AG09319 (cell line): ENCODE results near the gene HS3ST3A1.

Experiments used
- DNase-seq: peaks from one replicate; pipeline ENCODE4 v3.0.0-alpha.2; 2010; ENCODE audit warnings: low read depth; ENCODE audit errors: extremely low read depth
- TF ChIP-seq, protein P1 (sequence below): IDR thresholded peaks from 2 replicates; pipeline ENCODE4 v1.5.1; 2011; ENCODE audit warnings: low read depth, mild to moderate bottlenecking, inconsistent platforms, low read length, moderate library complexity

The HS3ST3A1 gene

DNA sequence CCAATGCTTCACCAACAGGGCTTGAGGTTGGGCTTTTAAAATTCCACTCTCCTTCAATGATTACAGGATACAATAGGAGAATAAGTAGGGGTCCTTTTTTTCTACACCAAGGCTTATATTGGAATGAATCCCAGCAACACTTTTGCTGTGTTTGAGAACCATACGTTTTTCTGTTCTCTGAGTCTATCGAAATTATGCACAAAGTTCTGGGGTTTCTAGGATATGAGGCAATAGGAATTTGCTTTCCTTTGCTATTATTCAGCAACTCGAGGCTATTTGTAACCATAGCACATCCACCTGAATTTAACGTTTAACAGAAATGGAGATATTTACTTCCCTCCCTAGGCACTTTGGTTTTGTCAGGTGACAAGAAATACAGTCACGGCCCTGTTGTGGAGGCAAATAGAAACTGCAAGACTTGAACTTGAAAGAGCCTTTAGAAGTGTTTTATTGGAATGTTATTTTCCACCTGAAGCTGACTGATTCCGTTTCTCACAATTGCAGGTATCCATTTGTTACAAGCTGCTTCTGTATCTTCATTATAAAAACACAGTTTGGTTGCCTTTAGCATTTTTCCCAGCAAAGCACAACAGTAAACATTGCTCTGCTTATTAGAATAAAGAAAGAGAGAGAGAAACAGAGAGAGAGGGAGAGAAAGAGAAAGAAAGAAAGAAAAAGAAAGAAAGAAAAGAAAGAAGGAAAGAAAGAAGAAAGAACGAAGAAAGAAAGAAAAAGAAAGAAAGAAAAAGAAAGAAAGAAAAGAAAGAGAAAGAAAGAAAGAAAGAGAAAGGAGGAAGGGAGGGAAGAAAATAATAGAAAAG is 109.6 kb downstream of the HS3ST3A1 start:
- TF ChIP-seq, protein P1, sequence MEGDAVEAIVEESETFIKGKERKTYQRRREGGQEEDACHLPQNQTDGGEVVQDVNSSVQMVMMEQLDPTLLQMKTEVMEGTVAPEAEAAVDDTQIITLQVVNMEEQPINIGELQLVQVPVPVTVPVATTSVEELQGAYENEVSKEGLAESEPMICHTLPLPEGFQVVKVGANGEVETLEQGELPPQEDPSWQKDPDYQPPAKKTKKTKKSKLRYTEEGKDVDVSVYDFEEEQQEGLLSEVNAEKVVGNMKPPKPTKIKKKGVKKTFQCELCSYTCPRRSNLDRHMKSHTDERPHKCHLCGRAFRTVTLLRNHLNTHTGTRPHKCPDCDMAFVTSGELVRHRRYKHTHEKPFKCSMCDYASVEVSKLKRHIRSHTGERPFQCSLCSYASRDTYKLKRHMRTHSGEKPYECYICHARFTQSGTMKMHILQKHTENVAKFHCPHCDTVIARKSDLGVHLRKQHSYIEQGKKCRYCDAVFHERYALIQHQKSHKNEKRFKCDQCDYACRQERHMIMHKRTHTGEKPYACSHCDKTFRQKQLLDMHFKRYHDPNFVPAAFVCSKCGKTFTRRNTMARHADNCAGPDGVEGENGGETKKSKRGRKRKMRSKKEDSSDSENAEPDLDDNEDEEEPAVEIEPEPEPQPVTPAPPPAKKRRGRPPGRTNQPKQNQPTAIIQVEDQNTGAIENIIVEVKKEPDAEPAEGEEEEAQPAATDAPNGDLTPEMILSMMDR, result no peak
- no peak for DNase-seq

DNA sequence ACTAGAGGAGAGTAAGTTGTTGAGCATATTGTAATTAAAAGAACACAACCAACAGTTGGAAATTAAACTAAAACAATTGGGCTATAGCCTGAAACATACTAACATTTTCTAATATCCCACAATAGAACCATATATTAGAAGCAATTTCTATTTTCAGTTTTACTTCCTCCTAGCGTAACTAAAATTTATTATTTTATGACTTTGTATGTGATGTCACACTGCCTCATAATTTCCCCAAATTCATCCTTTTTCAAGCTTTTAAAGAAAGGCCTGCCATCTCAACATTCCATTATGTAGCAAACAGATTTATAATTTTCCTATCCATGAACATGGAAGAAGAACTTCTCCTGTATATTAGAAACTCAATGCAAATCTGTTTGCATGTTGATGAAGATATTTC is 110.2 kb downstream of the HS3ST3A1 start:
- TF ChIP-seq, protein P1, result no peak
- no peak for DNase-seq

DNA sequence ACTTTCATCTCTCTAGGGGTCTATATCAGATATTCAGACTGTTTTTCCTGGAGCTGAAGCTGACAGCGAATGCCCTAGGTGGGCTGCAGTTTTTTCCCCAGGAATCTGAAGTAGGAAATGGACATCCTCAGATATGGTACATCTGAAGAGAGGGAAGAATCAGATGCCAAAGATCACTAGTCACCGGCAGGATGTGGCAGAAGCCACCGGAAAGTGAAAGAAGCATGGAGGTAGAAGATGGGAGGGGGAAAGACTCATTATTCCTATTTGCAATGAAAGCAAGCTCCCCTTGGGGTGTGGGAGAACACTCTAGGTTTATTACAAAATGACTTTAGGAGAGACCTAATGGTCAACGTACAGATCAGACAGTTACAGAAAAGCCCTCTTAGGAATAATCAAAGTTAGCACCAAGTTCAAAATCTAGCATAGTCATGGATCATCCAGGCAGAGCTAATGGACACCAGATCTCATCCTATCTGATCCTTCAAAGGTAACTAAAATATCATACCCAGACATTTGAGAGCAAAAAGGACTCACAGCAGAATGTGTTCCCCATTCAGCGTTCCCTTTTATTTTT is 110.7 kb downstream of the HS3ST3A1 start:
- DNase-seq, result no peak
- TF ChIP-seq, protein P1, result no peak

DNA sequence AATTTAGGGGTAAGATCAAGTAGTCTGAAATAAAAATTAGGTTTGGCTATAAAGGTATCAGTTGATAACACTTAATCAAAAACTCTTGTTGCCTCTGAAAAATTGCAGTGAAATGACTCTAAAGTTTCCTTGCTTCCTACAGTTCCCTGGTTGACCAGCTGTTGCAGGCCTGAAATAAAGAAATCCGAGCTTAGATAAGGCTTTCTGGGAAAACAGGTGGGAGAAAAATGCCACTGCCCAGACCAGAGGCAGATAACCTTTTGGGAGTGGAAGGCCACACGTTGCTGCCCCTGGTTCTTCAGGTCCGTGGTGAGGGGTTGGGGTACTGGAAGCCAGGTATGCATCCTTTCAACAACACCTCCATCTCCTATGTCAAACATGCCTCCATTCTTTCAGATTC is 111.3 kb downstream of the HS3ST3A1 start:
- TF ChIP-seq, protein P1, result no peak
- DNase-seq, result no peak

DNA sequence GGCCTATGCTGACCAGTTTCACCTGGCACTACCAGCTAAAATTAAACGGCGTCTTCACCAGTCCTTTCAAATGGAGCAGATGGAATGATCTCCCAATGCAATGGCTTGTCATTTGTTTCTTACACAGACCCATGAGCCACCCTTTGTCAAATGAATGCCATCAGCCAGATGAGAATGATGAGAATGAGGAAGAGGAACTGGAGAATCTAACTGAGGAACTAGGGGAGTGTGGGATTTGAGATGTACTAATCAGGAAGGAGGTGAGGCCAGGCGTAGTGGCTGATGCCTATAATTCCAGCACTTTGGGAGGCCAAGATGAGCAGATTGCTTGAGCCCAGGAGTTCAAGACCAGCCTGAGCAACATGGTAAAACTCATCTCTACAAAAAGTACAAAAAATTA is 116.4 kb downstream of the HS3ST3A1 start:
- TF ChIP-seq, protein P1, result no peak
- DNase-seq, result no peak

DNA sequence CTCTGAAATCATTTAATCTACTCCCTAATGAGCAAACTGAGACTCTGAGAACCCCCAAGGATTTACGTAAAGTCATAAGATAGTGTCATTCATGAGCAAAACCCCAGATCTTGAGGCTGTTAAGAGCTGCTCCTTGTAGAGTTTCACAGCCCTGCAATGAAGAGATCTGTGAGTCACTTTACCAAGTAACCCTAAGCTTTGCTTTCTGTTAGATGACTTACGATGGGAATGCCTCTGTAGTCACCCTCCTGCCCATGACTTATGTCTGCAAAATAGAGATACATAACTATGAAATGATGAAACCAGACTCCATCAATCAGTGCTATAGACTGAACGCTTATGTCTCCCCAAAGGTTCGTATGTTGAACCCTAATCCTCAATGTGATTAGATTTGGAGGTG is 117.7 kb downstream of the HS3ST3A1 start:
- TF ChIP-seq, protein P1, result no peak
- DNase-seq, result no peak

DNA sequence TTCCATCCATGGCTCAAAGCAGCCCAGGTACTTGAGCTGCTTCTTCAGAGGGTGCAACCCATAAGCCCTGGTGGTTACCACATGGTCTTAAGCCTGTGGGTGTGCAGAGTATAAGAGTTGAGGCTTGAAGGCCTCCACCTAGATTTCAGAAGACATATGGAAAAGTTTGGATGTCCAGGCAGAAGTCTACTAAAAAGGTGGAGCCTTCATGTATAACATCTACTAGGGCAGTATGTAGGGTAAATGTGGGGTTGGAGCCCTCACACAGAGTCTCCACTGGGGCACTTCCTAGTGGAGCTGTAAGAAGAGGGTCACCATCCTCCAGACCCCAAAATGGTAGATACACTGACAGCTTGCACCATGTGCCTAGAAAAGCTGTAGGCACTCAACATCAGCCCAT is 120.9 kb downstream of the HS3ST3A1 start:
- TF ChIP-seq, protein P1, result no peak
- no peak for DNase-seq
